GM18499 (cell line): ENCODE results near the gene SLC6A5.

Experiments used
- ATAC-seq: cut with Tn5 transposase; IDR thresholded peaks from one replicate; pipeline ENCODE4 v1.9.1; 2021; ENCODE audit warnings: moderate number of reproducible peaks; ENCODE audit not compliant: insufficient read depth, unreplicated experiment

The SLC6A5 gene

DNA sequence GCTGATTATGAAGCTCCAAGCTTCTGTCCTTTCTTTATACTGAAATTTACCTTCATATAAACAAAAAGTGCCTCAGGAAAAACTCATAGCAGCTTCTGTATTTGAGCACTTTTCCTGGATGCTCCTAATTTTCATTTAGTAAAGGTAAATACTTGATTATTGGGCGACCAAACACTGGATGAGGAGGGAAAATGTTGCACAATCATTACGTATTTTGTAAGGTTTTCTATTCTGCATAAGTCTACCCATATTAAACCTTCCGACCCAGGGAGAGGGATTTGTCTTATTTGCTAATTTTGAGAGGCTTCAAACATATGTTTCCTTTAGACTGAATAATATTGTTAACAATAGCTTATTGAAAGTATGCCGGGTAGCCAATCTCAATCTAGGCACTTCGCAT is 4.3 kb upstream of the SLC6A5 start:
- ATAC-seq, result no peak

- ATAC-seq, result no peak
Measured at GRCh38 chr11:20596205-20597153, 2.9 kb upstream of the SLC6A5 start.

- no peak for ATAC-seq
Measured at GRCh38 chr11:20597154-20597679, 2.2 kb upstream of the SLC6A5 start.

- ATAC-seq, result no peak
Measured at GRCh38 chr11:20597680-20598484, 1.5 kb upstream of the SLC6A5 start.

- ATAC-seq, result no peak
Measured at GRCh38 chr11:20598492-20598891, 916 bp upstream of the SLC6A5 start.

DNA sequence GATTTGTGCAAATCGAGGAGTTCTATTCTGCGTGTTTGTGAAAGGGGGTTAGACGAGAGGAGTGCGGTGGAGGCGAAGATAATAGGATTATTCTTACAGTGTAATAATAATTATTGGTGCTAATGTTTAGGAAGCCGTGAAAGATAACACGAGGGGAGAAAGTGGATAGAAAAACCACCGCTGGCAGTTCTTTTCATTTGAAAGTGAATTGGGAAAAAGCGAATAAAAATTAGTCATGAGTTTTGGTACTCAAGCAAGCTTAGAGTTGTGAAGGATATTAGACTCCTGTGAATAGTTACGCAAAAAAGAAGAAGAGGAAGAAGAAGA is 575 bp downstream of the SLC6A5 start:
- ATAC-seq, result no peak

DNA sequence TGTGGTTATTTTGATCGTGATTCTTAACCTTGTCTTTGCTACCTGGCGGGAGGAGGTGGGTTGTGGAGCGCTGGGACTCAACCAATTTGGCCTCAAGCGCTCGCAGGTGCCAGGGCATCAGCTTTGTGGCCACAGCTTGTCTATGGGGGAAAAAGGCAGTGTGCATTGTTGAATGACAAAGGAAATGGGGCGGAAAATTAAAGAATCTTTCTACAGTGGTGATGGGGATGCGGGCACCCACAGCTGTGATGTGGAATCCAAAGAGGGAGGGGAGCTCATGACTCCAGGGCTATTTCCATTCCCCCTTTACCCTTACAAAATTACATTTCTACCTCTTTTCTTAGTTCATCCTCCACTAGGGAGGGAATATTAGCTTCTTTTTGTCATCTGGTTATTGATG is 1.1 kb downstream of the SLC6A5 start:
- no peak for ATAC-seq

- ATAC-seq, result no peak
Measured at GRCh38 chr11:20601221-20601914, 2.0 kb downstream of the SLC6A5 start.

GRCh38 chr11:20604295-20604803 is 4.9 kb downstream of the SLC6A5 start:
- ATAC-seq, result no peak

- ATAC-seq, result no peak
Measured at GRCh38 chr11:20604864-20605601, 5.6 kb downstream of the SLC6A5 start.

- no peak for ATAC-seq
Measured at GRCh38 chr11:20605602-20606091, 6.2 kb downstream of the SLC6A5 start.

DNA sequence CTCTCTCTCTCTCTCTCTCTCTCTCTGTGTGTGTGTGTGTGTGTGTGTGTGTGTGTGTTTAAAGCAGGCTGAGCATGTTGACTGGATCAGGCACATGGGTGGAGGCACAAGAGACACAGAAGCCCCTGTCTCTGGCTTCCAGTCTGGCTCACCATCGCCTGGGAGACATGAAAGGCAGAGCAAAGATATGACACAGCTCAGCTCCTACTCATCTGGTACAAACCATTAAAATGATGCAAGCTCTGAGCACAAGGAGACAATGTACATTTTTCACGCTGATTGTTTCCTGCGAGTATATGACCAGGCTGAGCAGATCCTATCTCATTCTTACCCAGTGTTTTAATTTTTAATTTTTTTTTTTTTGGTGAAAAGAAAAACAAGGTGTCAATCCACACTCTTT is 9.5 kb downstream of the SLC6A5 start:
- ATAC-seq, result no peak

GRCh38 chr11:20609727-20610707 is 10.6 kb downstream of the SLC6A5 start:
- ATAC-seq, result peak; percentile 77

GRCh38 chr11:20610825-20611224 is 11.4 kb downstream of the SLC6A5 start:
- no peak for ATAC-seq

DNA sequence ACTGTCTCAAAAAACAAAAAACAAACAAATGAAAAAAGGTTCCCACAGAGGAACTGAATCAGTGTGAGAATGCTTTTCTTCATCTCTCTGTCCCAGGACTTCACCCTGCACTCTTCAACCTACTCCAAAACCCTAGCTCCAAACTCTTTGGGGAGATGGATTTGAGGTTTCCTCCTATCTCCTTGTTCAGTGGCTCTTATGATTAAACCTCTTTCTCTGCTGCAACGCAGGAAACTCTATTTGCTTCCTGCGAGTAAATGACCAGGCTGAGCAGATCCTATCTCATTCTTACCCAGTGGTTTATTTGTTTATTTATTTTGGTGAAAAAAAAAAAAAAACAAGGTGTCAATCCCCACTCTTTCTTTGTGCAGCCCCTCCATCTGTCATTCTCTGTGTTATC is 12.0 kb downstream of the SLC6A5 start:
- no peak for ATAC-seq

- no peak for ATAC-seq
Measured at GRCh38 chr11:20611892-20612291, 12.5 kb downstream of the SLC6A5 start.

GRCh38 chr11:20612416-20612815 is 13.0 kb downstream of the SLC6A5 start:
- ATAC-seq, result no peak

- ATAC-seq, result no peak
Measured at GRCh38 chr11:20616920-20617319, 17.5 kb downstream of the SLC6A5 start.
